Cardiac fibroblast (primary cell): ENCODE results near the gene GUCY1A2.

ENCODE experiments used
- DNase-seq, 2 donors: peaks; one replicate each; pipeline versions ENCODE4 v3.0.0 to v3.0.0-alpha.2; 2010; ENCODE audit warnings: low read depth in 2 of 2
- H3K4me3 ChIP-seq, 2 donors: replicated peaks in 1 of 2; 1 replicate in 1 of 2; 2 replicates in 1 of 2; pipeline ENCODE4 v1.5.1; 2011; ENCODE audit warnings: low read depth in 2 of 2, low read length in 2 of 2, mild to moderate bottlenecking in 2 of 2, moderate library complexity in 1 of 2
- CTCF ChIP-seq: IDR thresholded peaks from one replicate; pipeline ENCODE4 v1.5.1; 2011; ENCODE audit warnings: low read depth, mild to moderate bottlenecking, low read length, inconsistent platforms

Gene GUCY1A2

GRCh38 chr11:106765469-106766258, 252.6 kb downstream of the GUCY1A2 start:
- DNase-seq = peak in 1 of 2 donors; percentile 5
- H3K4me3 ChIP-seq = no peak overlapping the region
- no peak for TF ChIP-seq CTCF

DNA sequence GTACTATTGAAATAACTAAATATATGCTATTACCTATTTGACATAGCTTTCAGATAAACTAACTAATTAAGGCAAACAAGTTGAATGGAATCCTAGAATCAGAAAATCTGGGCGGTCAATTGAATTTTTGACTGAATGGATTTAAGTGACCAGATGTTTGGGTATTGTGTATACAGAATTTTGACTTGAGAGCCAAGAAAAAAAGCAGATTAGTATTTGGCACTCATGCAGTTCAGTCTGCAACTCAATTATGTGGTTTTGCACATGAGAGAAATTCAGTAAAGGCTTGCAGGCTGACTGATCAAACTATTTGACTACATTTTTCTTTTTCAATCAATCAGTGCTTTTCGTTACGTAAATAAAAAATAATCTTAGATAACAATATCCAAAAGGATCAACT, 254.8 kb downstream of the GUCY1A2 start:
- TF ChIP-seq CTCF = no peak
- no peak for DNase-seq
- no peak overlapping the region for H3K4me3 ChIP-seq

DNA sequence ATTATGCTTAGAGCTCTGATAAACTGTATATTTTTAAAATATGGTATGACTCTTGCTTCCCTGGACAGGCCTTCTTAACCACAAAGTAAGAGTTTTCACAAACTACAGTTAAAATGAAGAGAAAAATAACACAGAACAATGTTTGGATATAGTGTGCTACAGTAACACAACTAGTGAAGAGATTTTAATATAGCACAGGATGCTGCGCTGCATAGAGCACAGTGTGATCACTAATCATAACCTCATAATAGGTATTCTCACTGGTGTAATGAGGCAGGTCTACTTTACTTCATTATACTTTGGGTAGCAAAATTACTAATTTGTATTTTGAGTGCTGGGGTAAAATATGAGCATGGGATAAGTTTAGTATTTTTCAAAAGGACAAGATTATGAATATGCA, 256.5 kb downstream of the GUCY1A2 start:
- no peak overlapping the region for H3K4me3 ChIP-seq
- no peak for TF ChIP-seq CTCF
- no peak for DNase-seq

DNA sequence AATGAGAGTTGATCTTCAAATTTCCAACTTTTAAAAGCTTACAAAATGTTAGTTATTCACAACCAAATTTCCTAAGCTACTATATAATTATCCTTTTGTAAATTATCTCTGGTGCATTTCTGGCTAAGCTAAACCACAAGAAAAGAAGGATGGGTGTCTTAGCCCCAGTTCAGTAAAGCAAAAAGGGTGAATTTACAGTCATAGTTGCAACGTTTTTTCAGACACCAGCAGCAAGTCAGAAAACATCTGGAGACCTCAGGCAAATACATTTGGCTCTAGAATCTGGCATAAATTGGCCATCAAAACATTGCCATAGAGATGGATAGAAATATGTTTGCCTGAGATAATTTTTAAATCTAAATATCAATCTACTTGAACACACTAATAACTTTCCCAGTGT, 257.0 kb downstream of the GUCY1A2 start:
- no peak for DNase-seq
- H3K4me3 ChIP-seq = no peak overlapping the region
- TF ChIP-seq CTCF = no peak

GRCh38 chr11:106748059-106748458, 270.2 kb downstream of the GUCY1A2 start:
- H3K4me3 ChIP-seq = no peak overlapping the region
- DNase-seq = no peak
- no peak for TF ChIP-seq CTCF

DNA sequence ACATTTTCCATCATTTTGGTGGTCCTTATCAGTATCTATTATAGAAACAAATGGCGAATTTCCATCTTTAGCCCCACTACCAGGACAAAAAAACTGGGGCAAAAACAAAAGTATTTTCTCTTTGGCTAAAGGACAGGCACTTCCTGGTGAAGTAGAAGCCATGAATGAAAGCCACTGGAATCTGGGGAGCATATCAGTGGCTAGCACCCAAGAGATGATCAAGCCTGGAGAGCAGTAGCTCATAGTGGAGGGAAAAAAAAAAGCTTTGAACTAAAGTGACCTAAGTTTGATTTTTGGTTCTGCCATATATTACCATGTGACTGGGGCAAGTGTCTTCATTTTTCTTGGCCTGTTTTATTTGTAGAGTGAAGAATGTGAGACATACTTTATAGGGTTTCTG, 272.3 kb downstream of the GUCY1A2 start:
- TF ChIP-seq CTCF = no peak
- no peak overlapping the region for H3K4me3 ChIP-seq
- DNase-seq = no peak

GRCh38 chr11:106733635-106734034, 284.6 kb downstream of the GUCY1A2 start:
- H3K4me3 ChIP-seq = no peak overlapping the region
- TF ChIP-seq CTCF = no peak
- DNase-seq = peak in 1 of 2 donors; percentile 55
